Peyer's patch (tissue), 4 donors: ENCODE data around the gene MTIF2.
A peak's percentile ranks its signal among the peaks of the same experiment; 100 is the strongest.

Source experiments
- POLR2A ChIP-seq, 2 donors: fragments of 450-650 bp; IDR thresholded peaks; one replicate each; pipeline ENCODE4 v1.5.1; 2017; ENCODE audit warnings: antibody characterized with exemption in 2 of 2, mild to moderate bottlenecking in 2 of 2, moderate library complexity in 2 of 2
- TF ChIP-seq, protein P1 (sequence below), 6 experiments: fragments of 450-650 bp in 4 of 6; fragments of 200-600 bp in 2 of 6; sonication (generic) in 1 of 6; IDR thresholded peaks; one replicate each; pipeline ENCODE4 v1.5.1; 2017 to 2019; ENCODE audit warnings: antibody characterized with exemption in 6 of 6, mild to moderate bottlenecking in 3 of 6, moderate library complexity in 1 of 6

DNA sequence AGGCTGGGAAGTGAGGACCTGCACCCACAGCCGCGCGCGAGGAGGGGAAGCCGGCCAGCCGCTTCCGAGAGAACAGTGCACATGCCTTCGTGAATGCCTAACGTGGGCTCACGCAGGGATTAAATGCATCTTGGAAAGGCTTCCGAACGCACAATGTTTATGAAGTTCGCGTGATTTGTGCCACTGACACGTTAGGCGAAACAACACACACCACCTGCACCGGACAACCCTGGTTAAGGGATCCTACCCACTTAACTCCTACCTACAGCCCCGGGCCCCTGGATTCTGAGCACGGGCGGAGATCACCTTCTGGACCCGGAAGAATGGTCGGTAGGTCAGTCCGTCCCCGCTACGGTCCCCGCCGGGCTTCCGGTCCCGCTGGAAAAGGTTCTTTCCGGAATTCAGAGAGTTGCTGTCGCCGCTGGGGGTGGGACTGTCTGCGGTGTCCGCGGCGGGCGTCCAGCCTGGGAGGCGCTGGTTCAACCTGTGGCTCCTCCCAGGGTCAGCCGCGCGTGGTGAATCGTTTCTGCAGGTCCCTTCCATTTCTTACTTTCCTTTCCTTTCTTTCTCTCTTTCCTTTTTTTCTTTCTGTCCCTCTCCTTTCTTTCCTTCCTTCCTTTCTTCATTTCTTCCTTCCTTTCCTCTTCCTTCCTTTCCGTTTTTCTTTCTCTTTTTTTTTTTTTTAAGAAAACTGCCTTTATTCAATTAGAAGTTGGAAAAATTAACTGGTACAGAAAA is at the start of gene MTIF2:
- TF ChIP-seq, protein P1, sequence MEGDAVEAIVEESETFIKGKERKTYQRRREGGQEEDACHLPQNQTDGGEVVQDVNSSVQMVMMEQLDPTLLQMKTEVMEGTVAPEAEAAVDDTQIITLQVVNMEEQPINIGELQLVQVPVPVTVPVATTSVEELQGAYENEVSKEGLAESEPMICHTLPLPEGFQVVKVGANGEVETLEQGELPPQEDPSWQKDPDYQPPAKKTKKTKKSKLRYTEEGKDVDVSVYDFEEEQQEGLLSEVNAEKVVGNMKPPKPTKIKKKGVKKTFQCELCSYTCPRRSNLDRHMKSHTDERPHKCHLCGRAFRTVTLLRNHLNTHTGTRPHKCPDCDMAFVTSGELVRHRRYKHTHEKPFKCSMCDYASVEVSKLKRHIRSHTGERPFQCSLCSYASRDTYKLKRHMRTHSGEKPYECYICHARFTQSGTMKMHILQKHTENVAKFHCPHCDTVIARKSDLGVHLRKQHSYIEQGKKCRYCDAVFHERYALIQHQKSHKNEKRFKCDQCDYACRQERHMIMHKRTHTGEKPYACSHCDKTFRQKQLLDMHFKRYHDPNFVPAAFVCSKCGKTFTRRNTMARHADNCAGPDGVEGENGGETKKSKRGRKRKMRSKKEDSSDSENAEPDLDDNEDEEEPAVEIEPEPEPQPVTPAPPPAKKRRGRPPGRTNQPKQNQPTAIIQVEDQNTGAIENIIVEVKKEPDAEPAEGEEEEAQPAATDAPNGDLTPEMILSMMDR (IDR thresholded peaks at IDR 0.05) = peak in 1 of 6 experiments; percentile 28
- peak; percentile 71 to 79 for TF ChIP-seq POLR2A (IDR thresholded peaks at IDR 0.05)
